Measurements from ENCODE around the gene TRIM27.
"Not testable (repeated sequence)": the region's sequence is repeated elsewhere in the genome, so short reads cannot be mapped to it uniquely, and the experiment has no call there.

TRIM27 gene

GRCh38 chr6:28862077-28862476 is 61.7 kb downstream of the TRIM27 start:
- DNase-seq, result no peak

GRCh38 chr6:28861339-28861738 is 62.4 kb downstream of the TRIM27 start:
- no peak for DNase-seq

GRCh38 chr6:28860581-28860980 is 63.2 kb downstream of the TRIM27 start:
- DNase-seq, result no peak

- no peak for DNase-seq
Observed at GRCh38 chr6:28858963-28859362, 64.8 kb downstream of the TRIM27 start.

- DNase-seq, result no peak
Observed at GRCh38 chr6:28856620-28857005, 67.2 kb downstream of the TRIM27 start.

- not testable (repeated sequence) for DNase-seq
Observed at GRCh38 chr6:28854405-28854804, 69.4 kb downstream of the TRIM27 start.

Measured in activated CD4-positive, alpha-beta T cell treated with anti-CD3 and anti-CD28 coated beads for 48 hours (primary cell).